HCT116 (cell line): ENCODE data around the gene S100A1.

Experiments used
- CTCF ChIP-seq, 3 experiments: fragments of 200-600 bp in 1 of 3; sonication (generic) in 1 of 3; IDR thresholded peaks in 2 of 3; conservative IDR thresholded peaks in 1 of 3; 2 replicates each; pipeline ENCODE4 v1.5.1; 2012 to 2017; ENCODE audit warnings: low read depth in 2 of 3, low read length in 2 of 3, antibody characterized with exemption in 1 of 3, borderline replicate concordance in 1 of 3, control low read depth in 1 of 3, mild to moderate bottlenecking in 1 of 3, mixed read lengths in 1 of 3, mixed run types in 1 of 3, moderate library complexity in 1 of 3; ENCODE audit not compliant: insufficient read depth in 1 of 3
- POLR2A ChIP-seq: IDR thresholded peaks from 2 replicates; pipeline ENCODE4 v1.7.0; 2011; ENCODE audit warnings: borderline replicate concordance; ENCODE audit not compliant: insufficient read depth, insufficient read length; ENCODE audit errors: extremely low read depth
- POLR2AphosphoS5 ChIP-seq: IDR thresholded peaks from 2 replicates; pipeline ENCODE4 v1.6.1; 2011; ENCODE audit warnings: mild to moderate bottlenecking, low read depth, low read length, moderate library complexity
- ZBTB33 ChIP-seq: IDR thresholded peaks from 2 replicates; pipeline ENCODE4 v1.6.1; 2011; ENCODE audit warnings: mild to moderate bottlenecking, low read length, moderate library complexity; ENCODE audit not compliant: insufficient replicate concordance; ENCODE audit errors: extremely low read depth

GRCh38 chr1:153669606-153670005, 41.4 kb downstream of the S100A1 start:
- TF ChIP-seq POLR2AphosphoS5: no peak
- no peak for TF ChIP-seq CTCF (IDR thresholded peaks at IDR 0.05 in 2 of 3, conservative IDR thresholded peaks at IDR 0.05 in 1 of 3; ENCODE audit: borderline replicate concordance in 1 of 3, insufficient read depth in 1 of 3, low read depth in 2 of 3, low read length in 2 of 3)
- no peak for TF ChIP-seq ZBTB33
- no peak for TF ChIP-seq POLR2A
